Glomerular endothelial cell (primary cell): ENCODE measurements around the gene RAD51B. TPM values are rescaled to one million over a fixed set of nuclear protein-coding genes. Genes with fewer than 3 reads are reported as not detected.
A peak's percentile ranks its signal among the peaks of the same experiment; 100 is the strongest.

Experiments
- DNase-seq: peaks from one replicate; pipeline ENCODE4 v3.0.0-alpha.2; 2011; ENCODE audit warnings: low read depth, low spot score; ENCODE audit errors: extremely low read depth
- total RNA-seq: library from RNA; depleted of rRNA; stranded (reverse); fragments of >200 nt; gene quantifications from 2 replicates; pipeline ENCODE4 v1.2.3, GENCODE V29; 2015

RAD51B gene
- total RNA-seq, 1 donor from 2014 or later, result 9.7 TPM

GRCh38 chr14:68342216-68342763 is 522.7 kb downstream of the RAD51B start:
- no peak for DNase-seq

GRCh38 chr14:68343534-68344118 is 524.0 kb downstream of the RAD51B start:
- no peak for DNase-seq

DNA sequence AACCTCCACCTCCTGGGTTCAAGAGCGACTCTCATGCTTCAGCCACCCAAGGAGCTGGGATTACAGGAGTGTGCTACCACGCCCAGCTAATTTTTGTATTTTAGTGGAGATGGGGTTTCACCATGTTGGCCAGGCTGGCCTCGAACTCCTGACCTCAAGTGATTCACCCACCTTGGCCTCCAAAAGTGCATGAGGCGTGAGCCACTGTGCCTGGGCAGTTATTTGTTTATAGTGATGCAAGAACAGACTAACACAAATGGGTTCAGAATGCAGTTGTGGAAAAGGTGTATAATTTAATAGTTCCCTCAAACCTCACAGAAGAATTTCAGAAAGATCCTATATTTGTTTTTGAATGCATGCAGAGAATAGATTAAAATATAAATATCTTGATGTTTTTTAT is 526.2 kb downstream of the RAD51B start:
- no peak for DNase-seq

DNA sequence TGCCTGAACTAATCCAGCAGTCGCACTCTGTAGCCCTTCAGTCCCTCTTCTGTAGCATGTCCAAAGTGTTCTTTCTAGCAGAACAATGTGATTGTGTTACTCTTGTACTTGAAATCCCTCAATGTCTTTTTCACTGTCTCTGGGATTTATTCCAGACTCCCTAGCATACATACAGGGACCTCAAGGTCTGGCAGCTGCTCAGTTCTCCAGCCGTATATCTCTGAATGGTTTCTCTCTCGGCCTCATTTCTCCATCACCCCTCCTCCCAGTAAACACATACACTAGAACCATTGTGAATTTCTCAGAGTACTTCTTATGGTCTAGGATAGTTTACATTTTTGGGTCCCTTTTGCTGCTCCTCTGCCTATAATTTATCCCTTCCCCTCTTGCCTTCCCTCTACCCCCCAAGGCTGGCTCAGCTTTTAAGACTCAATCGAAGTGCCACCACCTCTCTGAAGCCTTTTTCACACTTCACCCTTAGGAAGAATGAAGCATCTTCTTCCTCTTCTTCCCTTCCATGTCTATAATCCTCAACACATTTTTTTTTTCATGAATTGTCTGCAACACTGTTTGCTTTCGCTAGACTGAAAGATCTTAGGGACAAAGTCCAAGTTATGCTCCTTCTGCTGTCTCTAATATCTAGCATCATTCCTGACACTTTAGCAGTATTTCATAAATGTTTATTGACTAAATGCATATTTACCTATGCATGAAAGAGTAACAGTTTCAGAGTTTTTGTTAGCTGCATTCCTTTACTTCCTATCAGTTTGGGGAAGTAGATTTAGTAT is 527.2 kb downstream of the RAD51B start:
- no peak for DNase-seq

- no peak for DNase-seq
These were observed 530.5 kb downstream of the RAD51B start for GRCh38 chr14:68349900-68350629.

DNA sequence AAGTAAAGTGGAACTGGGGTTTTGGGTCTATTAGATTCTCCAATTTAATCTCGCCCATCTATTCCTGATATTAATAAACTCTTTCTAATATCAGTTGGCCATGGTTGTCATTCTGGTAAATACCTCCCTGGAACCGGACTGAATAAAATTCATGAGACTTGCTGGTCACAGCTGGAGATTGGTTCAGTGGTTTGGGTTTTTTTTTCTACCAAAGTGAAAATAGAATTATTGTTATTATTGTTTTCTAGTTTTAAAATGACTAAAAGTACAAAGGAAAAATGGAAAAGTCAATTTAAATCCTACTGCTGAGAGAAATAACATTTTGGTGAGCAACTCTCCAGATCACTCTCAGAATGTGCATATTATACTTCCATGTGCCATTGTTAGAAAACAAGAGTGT is 535.8 kb downstream of the RAD51B start:
- no peak for DNase-seq

DNA sequence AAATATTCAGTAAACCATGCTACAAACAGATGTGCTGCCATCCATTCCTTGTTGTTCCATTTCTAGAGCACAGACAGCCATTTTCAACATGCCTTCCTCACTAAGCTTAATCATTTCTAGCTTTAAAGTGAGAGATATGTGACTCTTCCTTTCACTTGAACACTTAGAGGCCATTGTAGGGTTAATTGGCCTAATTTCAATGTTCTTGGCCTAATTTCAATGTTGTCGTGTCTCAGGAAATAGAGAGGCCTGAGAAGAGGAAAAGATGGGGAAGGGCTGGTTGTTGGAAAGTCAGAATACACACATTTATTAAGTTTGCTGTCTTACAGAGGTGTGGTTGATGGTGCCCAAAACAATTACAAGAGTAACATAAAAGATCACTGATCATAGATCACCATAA is 538.2 kb downstream of the RAD51B start:
- DNase-seq, result no peak

GRCh38 chr14:68358500-68358899 is 538.9 kb downstream of the RAD51B start:
- DNase-seq, result no peak

DNA sequence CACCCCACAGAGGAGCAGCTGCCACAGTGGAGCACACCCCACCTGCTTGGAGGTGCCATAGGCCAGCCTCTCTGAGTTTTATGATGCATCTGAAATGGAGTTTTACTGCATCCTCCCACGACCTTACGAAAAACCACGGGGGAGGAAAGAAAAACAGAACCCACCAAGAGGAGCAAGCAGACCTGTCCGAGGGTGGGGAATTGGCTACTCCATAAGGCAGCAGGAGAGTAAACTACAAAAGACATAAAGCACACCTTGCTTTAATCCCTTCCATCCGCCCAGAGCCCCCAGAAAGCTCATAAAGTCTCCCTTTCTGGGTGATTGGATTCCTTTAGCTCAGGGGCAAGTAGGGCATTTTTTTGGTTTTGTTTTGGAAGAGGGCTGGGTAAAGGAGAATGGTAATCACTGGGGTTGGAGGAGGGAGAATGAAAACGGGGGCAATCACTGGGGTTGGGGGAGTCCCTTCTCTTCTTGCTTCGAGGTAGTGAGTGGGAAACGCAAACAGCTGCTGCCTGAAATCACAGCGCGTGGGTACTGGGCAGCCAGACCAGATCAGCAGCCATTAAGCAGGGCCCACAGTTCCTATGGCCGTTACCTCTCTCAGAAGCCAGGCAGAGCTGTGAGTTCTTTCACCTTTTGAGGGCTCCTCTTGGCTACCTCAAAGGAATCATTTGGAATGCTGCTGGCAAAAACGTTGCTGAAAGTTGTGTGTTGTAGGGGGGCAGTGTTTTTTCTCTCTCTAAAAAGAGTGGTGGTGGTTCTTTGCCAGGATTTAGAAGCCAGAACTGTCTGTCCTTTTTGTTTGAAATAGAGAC is 539.6 kb downstream of the RAD51B start:
- DNase-seq, result no peak

DNA sequence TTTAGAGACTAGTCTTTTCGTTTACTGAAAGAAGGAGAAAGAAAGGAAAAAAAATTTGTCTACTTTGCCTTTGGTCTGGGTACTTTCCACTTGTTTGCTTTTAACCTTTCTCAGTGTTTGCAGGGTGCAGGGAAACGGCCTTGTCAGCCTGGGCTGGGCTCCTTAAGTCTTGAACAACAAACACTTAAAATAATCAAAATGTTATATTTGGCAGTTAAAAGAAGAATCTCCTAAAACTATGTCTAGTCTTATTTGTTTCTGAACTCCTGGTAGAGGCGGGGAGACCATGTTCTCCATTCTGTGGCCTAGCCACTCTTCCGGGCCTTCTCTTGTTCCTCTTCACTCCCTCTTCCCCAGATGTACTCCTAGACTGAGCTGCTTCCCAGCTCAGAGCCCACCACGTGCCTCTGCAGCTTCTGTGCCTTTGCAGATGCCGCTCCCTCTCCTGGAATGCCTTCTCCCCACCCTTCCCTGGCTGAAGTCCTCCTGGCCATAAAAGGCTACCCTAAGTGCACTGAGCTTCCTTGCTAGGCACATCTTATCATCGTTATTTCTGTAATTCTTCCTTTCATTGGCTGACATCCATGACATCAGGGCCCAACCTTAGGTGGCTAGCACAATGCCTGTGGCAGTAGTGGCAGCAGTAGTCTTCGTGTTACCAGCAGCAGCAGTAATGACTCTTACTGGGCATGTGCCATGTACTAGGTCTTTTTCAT is 540.4 kb downstream of the RAD51B start:
- no peak for DNase-seq

DNA sequence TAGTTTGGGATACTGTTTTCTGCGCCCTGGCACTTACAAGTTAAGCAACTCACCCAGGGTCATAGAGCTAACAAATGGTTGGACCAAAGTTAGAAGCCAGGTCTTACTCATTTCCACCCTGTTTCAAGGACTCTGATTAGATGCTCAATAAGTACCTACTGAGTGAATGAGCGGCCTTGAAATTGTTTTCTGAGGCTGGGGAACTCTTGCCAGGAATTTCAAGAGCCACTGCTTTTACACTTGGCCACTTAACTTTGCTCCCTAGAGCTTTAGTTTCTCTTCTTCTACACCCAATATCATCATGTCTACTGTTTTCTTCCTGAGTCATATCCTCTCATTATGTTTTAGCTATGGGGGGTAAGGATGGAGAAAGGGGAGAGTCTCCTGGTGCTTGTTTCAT is 541.7 kb downstream of the RAD51B start:
- peak; percentile 47 for DNase-seq

DNA sequence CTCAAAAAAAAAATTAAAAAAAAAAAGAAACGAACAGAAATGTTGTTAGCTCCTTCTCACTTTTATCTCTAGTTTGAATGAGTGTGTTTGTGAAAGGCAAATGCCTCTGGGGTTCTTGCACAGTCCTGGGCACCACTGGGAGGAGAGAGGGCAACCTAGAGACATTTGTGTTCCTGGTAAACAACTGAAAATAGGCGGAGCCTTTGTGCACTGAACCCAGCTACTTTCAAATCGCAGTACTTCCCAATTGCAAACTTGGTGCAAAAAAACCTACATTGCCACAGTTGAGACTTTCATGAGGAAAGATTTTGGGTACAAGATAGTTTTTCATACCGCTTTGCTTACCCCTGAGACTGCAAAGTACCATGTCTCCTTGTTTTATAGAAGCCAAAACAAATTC is 543.3 kb downstream of the RAD51B start:
- no peak for DNase-seq

GRCh38 chr14:68363466-68363842 is 543.9 kb downstream of the RAD51B start:
- DNase-seq, result no peak

DNA sequence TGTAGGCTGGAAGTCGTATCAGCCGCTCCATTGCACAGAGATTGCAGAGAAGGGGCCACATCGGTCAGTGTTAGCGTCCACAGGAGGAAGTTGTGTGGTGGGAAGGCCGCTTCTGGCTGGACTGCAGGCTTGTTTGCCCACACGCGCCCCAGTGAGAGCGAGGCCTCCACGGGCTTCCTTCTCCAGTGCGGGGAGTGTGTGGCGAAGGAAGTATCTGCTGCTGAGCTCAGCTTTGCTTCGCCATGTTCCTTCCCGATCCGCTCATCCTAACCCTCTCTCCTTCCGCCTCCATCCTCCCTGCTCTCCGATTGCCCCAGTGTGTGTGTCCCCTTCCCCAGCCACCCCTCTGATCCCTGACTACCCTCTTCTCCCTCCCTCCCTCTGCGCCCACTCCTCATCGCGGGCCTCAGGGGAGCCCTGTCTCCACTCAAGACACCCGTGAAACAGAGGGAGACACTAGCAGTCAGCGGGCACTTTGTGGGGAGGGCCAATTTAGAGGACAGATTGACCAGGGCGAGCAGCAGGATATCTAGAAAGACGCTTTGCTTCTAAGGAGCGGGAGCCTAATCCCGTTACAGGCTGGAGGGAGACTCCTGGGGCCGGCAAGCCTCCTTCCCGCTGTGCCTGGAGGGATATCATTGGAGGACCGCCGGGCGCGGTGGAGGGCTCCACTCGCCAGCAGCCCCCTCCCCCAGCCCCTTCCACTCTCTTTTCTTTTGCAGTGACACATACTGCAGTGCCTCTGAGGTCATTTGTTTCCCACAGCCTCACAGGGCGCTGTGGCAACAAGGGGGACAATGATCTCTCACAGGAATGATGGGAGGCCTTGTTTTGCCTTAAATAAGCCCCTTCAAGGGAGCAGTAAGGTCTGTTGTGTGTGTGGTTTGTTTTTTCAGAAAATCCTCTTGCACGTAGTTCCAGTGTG is 544.5 kb downstream of the RAD51B start:
- DNase-seq, result no peak

DNA sequence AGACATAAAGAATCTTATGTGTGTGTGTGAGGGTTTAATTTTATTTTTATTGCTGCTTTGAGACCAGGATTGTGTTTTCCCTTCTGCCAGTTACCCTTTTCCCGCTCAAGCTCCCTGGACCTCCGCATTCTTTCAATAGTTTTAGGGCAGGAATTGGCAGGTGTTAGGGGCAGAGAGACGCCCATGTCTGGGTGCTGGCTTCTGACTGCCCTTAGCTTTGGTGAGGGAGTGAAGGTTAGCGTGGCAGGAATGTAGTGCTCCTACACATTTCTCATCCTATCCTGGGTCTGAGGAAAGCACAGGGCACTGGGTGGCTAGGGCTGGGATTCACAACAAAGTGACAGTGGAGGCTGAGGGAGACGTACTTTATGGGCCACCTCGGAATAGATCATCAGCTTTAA is 545.2 kb downstream of the RAD51B start:
- DNase-seq, result no peak

DNA sequence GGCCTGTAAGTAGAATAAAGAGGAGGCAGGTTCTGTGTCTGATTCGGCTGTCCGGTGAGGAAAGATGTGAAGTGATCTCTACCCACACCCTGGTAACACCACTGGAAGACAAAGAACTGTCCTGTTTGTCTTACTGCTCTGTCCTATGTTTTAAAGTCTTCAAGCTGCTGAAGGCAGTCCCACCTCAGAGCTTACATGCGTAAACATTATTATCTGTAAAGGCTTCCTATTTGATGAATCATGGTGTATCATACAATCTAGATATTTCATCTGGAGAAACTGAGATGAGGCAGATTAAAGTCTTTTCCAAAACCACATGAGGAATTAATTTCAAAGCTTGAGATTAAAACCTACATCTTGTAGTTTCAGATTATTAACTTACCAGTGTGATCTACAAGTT is 545.6 kb downstream of the RAD51B start:
- no peak for DNase-seq

- no peak for DNase-seq
These were observed 547.1 kb downstream of the RAD51B start for GRCh38 chr14:68366656-68367055.

- DNase-seq, result no peak
These were observed 548.0 kb downstream of the RAD51B start for GRCh38 chr14:68367536-68367935.

DNA sequence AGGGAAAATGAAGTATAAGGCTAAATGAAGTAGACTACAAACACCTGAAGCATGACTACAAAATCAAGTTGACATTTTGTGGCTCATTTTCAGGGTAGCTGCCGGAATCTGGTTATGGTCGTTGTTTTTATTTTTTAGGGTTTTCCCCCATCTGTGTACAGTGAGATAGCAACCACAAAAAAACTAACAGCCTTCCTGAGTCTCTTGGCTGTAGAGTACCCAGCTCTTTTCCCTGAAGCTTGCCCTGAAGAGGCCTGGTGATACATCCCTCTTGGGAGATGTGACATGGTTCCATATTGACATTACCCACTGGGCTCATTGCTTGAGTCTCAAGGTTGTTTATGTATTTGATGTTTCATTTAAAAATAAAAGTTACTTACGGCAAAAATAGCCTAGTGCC is 549.3 kb downstream of the RAD51B start:
- no peak for DNase-seq
